ENCODE measurements around the gene MGST1.

DNA sequence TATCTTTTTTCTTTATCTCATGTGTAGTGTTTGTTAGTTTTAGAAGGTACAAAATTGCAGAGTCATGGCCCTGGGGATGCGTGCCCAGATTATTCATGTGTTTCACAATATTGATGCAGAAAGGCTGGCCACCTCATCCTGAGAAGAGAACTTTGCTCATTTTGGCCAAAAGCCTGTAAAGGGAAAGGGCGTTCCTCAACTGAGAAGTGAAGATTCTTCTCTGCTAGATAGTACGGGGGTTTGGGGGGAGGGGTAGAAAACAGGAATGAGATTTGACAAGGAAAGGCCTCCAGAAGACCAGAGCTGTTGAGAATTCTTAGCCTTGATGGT is 1.7 kb downstream of the MGST1 start:
- TF ChIP-seq POLR2A (IDR thresholded peaks at IDR 0.05; ENCODE audit: low read depth, low read length) (no peak), POLR2AphosphoS5 (IDR thresholded peaks at IDR 0.05; ENCODE audit: low read depth, low read length) (no peak), TAF1 (IDR thresholded peaks at IDR 0.05; ENCODE audit: low read depth, low read length) (no peak)

Data from GM12891 (cell line).